Muscle of back (tissue), 11 donors: ENCODE results near the gene ITGB1. TPM values are rescaled to one million over a fixed set of nuclear protein-coding genes. Genes with fewer than 3 reads are reported as not detected.
"Not testable (repeated sequence)": the region's sequence is repeated elsewhere in the genome, so short reads cannot be mapped to it uniquely, and the experiment has no call there.

Source experiments
- DNase-seq, 3 donors: peaks; one replicate each; pipeline versions ENCODE4 v3.0.0 to v3.0.0-alpha.2; 2013
- polyA plus RNA-seq, 10 donors: library from polyadenylated mRNA; unstranded; fragments of 120-200 nt; gene quantifications; one replicate each; pipeline ENCODE4 v1.2.1, GENCODE V29; 2013; ENCODE audit not compliant: insufficient read length in 10 of 10

ITGB1 gene
- polyA plus RNA-seq, 10 donors: 381 to 498 (median 454) TPM

DNA sequence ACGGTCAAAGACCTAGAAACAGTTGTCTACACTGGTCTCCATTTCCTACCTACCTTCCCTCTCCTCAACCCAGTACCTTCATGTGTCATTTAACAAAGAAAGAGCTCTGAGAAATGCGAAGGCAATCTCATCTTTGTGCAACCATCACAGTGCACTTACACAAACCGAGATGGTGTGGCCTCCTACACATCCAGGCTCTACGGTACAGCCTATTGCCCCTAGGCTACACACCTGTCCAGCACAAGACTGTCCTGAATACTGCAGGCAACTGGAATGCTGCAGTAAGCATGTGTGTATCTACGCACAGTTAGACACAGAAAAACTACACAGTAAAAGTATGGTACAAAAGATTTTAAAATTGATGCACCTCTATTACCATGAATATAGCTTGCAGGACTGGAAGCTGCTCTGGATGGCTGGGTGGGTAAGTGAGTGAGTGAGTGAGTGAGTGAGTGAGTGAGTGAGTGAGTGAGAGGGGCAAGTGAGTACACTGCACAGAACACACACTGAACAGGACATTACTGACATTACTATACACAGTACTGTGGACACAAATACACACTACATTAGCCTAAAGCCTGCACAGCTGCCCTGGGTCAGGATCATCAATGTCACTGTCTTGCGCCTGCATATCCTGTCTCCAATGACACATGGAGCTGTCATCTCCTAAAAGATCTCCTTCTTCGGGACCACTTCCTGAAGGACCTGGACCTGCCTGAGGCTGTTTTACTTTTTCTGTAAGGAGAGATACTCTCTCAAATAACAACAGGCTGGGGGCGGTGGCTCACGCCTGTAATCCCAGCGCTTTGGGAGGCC is 18.5 kb downstream of the ITGB1 start:
- peak in 1 of 3 donors; percentile 26 for DNase-seq

DNA sequence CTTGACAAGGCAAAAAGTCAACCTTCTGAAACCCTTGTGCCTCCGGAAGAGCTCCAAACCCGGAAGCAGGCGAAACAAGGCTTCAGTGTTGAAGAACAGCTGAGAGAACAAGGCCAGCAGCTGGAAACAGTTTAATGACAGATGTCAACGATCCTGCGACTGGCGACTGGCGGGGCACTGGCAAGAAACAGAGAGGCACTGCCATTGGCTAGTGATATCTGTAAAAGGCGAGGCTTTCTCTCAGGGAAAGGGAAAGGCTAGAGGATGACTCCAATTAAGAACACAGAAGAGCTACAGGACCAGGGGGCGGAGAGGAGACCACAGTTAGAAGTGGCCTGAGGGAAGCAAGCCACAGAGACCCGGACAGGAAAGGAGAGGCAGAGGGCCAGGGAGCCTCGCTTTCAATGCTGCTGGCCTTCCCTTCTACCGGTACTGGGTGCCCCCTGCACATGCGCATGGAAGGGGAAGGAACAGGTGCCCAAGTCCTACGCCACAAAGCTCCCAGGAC is 19.4 kb downstream of the ITGB1 start:
- peak in 2 of 3 donors; percentile 38 to 76 for DNase-seq

DNA sequence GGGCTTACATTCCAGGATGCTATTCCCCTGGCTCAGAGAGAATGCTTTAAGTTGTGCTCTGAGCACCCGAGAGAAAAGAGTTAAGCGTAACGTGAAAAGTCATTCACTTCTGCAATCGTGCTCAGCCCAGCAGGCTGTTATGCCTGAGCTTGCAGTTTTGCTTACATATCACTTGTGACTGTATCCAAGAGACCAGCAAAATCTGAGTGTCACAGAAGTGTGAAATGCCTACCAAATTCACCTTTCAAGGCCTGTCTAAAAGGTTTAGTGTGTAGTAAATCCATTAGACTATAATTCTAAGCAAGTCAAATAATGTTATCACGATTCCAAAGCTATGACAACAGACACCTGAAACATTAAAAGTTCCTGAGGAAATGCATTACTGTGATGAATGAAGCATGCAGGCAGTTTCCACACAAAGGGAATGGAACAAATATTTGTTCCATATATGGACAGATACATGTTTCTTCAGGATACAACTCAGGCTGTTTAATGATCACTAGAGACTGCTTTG is 20.1 kb downstream of the ITGB1 start:
- peak in 2 of 3 donors; percentile 38 to 70 for DNase-seq

DNA sequence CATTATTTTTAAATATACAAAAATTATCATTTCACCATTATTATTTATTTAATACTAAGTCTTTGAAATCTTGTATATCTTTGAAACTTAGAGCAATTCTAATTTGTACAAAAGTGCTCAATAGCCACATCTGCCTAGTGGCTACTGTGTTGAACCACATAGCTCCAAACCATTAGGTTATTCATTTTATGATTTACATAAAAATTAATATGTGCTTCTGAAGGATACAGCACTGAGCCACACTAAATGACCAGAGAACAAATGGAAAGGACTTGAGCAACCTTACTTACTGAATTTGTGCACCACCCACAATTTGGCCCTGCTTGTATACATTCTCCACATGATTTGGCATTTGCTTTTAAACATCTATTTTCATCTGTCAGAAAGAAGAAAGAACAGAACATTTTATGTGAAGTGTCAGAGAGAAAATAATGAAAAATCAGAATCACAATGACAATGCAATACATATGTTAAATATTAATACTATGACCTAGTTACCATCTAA is 25.8 kb downstream of the ITGB1 start:
- DNase-seq: no peak

DNA sequence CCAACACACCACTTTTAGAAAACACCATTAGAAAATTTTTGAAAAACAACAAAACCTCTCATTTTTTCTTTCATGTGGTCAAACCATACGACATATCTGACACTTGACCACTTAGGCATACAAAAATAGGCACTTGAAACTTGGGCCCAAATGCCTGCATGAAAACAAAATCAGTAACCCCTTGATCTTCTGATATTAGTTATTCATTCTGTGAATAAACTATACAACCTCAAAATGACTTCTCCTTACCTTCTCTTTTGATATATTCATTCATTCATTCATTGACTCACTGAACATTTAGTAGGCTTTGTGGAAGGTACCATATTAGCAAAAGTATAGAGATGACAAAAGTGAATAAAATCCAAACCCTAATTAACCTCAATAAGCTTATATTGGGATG is 26.4 kb downstream of the ITGB1 start:
- DNase-seq: no peak

DNA sequence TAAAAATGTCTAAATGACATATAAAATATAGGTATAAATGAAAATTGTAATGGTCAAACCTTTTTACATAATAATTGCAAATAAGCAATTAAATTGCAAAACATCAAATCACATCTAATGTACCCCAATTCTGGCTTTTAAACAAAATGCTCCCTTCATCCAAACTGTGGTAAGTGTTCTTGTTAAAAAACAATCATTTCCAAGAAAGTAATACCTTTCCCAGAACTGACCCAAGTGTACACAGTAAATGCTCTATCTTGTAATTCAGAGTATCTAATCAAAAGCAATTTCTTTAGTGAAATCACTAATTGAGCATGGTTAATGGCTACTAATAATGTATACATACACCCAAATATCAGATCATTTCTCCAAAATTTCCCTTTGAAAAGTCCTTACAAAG is 28.0 kb downstream of the ITGB1 start:
- DNase-seq: no peak

DNA sequence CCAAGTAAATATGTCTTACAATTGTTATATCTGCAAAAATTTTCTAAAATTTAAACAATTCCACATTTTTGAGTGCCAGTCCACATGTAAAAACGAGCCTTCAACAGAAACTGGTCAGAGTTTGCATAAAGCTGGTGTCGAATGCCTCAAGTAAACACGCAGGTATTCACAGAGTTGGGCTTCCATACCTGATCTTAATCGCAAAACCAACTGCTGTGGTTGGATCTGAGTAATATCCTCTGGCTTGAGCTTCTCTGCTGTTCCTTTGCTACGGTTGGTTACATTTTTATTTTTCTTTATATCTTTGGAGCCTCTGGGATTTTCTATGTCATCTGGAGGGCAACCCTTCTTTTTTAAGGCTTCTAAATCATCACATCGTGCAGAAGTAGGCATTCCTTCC is 28.4 kb downstream of the ITGB1 start:
- no peak for DNase-seq

DNA sequence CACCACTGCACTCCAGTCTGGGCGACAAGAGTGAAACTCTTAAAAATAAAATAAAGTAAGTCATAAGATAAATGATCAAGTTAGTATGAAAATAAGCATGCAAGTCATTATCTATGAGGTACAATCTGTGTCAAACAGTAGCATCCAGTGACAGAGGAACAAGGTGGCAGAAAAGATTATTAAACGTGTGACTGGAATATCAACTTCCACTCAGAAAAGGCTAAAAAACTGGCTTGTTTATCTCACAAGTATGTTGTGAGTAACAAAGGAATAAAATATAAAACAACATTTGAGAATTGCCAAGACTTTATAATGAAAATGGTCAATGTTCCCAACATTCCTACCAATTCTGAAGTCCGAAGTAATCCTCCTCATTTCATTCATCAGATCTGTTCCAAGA is 30.3 kb downstream of the ITGB1 start:
- DNase-seq: no peak

DNA sequence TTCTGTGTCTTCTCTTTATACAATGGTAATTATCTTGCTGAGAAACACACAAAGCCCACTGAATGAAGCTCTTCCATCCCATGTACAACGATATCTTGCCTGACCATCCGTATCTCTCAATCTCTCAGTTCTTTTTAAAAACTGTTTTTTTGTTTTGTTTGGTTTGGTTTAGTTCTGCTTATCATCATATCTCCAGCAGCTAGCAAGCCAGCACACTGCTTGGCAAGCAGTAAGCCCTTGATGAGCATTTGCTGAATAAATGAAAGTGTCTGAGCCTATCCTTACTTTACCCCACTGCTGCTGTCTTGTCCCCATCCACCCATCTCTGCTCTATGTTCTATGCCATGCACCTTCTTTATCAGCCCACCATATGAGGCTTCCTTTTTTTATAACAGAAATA is 34.2 kb downstream of the ITGB1 start:
- DNase-seq: no peak

DNA sequence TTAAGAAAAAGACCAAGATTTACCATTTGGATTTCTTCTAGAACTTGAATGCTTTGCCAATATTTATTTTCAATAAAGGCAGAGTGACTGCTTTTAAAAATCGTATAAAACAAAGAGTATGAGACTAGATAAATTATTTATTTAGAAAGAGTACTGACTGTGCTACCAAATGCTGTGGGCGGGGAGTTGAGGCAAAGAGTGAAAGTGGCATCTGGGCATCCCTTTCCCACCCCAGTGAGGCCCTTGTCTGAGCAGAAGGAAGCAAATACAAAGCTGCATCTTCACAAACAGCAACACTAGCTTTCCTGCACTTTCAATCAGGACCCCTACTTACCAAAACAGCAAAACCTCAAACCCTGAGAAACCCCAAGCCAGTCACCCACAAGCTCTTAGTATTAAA is 34.9 kb downstream of the ITGB1 start:
- DNase-seq: no peak

DNA sequence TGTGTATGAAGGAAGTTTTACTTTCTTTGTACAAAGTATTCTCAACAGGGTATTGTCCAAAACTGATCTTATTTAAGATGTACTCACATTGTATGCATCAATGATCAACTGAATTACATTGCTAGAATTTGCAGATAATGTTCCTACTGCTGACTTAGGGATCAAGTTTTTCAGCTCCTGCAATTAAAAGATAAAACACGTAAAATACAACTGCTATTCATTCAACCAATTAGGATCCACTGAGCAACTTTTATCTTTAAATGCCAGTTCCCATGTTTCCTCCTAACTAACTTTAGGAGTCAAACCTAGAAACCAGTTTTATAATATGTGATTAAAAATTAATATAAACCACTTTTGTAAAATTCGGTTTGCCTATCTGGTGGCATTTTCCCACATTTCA is 35.9 kb downstream of the ITGB1 start:
- DNase-seq: no peak

DNA sequence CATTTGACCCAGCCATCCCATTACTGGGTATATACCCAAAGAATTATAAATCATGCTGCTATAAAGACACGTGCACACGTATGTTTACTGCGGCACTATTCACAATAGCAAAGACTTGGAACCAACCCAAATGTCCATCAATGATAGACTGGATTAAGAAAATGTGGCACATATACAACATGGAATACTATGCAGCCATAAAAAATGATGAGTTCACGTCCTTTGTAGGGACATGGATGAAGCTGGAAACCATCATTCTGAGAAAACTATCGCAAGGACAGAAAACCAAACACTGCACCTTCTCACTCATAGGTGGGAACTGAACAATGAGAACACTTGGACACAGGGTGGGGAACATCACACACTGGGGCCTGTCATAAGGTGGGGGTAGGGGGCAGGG is 40.2 kb downstream of the ITGB1 start:
- not testable (repeated sequence) for DNase-seq

DNA sequence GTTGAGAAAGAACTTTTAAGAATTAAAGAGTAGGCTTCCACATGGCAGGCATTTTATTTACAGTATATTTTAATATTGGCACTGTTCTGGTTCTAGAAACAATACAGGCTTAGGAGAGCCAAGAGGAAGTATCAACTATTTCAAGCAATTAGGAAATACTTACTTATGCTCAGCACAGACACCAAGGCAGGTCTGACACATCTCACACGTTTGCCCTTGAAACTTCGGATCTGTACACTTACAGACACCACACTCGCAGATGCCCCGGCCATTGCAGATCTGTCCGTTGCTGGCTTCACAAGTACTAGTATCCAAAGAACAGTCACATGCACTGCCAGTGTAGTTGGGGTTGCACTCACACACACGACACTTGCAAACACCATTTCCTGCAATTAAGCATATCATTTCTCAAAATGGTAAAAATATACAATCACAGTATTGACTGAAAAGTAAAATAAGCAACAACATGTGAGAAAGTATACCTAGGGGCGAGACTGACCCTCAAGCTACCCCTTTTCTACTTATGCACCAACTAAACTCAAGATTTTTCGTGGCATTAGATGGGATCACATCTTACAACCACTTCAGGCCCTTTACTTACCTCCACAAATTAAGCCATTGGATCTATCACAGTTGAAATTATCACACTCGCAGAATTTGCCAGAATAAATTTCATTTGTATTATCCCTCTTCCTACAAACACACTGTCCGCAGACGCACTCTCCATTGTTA is 46.6 kb downstream of the ITGB1 start:
- DNase-seq: no peak

DNA sequence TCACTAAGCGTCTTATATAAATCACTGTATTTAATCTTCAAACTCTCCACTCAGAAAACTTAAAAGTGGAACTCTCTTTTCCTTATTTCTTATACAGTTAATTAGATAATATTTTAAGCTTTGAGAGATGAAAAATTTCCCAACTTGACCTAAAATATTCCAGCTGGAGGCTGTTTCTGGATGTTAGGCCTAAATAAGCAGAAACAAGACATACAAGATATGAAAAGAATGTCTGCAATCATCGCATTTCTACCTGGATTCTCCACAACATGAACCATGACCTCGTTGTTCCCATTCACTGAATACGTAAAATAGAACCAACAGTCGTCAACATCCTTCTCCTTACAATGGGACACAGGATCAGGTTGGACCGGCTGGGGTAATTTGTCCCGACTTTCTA is 48.1 kb downstream of the ITGB1 start:
- DNase-seq: not testable (repeated sequence)

DNA sequence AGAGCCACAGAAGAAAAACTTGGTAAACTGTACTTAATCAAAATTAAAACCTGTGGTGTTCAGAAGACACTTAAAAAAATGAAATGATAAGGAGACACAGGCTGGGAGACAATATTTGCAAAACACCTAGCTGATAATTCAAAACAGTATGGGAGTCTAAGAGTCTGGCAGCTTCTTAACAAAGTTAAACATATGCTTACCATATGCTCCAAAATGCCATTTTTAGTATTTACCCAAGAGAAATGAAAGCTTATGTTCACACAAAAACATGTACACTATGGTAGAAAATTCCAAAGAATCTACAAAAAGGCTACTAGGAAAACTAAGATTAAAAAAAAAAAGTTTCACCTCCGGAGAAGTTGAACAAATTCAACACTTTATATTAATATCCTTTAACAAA is 48.6 kb downstream of the ITGB1 start:
- peak in 1 of 3 donors; percentile 11 for DNase-seq

DNA sequence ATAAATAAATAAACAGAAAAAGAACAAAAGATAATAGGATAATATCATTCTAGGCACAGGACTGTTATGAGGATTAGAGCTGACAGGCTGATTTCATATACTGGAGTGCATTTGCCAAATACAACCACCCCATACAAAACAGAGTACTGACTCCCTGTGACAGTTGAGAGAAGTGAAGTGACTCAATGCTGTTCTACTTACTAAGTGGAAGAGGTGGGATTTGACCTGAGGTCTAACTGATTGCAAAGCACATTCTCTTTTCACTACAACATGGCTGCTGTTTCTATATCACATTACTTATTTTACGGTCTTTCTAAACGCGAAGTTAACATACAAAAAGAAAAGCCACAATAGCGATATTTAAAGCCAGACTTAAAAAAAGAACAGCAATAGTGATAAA is 51.4 kb downstream of the ITGB1 start:
- no peak for DNase-seq

DNA sequence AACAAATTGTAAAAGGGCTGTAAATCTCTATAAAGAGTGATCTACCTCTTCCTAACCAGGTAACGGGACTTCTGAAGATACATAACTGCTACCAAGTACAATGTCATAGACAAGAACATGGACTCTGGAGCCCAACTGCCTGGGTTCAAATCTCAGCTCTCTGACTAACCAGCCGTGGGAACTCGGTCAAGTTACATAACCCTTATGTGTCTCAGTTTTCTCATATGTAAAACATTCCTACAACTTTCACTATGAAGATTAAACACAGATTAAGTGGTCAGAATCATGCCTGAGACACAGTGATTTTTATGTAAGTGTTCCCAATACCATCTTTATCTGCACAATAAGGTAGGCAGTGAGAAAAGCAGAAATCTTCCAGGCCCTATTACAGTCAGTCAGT is 52.6 kb downstream of the ITGB1 start:
- DNase-seq: no peak

DNA sequence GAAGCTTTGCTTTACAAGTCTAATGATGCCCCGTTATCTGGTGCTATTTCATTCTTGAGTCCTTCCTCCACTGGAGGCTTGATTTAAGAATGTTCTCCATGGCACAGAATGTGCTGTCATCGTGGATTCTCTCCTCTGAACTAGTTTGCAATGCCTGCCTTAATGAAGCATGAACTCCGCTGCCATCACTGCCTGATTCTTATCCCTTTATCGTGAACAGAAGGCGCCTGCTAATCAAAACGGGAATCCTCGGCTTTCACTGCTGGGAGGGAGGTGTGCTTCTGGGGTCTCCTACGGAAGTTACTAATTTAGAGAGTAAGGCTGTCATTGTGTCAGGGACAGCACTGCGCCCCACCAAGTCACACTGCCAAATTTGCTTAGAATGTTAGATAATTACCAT is 56.2 kb downstream of the ITGB1 start:
- no peak for DNase-seq

DNA sequence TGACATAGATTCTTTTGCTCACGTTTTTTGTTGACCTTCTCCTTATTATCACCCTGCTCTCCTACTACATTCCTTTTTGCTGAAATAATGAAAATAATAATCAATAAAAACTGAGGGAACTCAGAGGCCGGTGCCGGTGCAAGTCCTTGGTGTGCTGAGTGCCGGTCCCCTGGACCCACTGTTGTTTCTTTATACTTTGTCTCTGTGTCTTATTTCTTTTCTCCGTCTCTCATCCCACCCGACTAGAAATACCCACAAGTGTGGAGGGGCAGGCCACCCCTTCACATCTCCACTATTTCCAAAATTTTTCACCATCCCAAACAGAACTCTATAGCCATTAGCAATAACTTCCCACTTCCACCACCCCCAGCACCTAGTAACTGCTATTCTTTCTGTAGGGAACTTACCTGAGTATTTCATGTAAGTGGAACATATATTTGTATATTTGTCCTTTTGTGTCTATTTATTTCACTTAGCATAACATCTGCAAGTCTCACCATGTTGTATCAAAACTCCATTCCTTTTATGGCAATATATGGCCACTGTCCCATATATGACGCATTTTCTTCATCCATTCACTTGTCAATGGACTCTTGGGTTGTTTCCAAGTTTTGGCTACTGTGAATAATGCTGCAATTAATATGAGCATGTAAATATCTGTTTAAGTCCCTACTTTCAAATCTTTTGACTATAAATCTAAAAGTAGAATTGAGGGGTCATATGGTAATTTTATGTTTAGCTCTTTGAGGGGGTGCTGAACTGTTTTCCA is 62.6 kb downstream of the ITGB1 start:
- not testable (repeated sequence) for DNase-seq

DNA sequence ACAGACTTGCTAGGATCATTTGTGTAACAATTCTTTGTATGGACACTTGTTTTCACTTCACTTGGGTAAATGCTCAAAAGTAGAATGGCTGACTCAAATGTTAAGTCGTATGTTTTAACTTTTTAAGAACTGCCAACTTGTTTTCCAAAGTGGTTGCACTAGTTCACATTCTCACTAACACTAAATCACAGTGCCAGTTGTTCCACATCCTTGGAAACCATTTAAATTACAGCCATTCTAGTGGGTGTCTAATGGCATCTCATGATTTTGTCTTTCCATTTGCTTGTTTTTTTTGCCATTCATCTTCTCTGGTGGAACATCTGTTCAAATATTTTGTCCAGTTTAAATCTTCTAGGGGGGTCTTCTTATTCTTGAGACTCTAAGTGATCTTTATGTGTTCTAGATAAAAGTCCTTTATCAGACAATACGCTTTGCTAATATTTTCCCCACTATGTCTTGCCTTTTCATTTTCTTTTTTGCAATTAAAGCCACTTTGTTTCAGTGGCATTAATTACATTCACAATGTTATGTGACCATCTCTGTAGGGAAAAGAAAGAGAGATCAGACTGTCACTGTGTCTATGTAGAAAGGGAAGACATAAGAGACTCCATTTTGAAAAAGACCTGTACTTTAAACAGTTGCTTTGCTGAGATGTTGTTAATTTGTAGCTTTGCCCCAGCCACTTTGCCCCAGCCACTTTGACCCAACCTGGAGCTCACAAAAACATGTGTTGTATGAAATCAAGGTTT is 63.9 kb downstream of the ITGB1 start:
- no peak for DNase-seq

DNA sequence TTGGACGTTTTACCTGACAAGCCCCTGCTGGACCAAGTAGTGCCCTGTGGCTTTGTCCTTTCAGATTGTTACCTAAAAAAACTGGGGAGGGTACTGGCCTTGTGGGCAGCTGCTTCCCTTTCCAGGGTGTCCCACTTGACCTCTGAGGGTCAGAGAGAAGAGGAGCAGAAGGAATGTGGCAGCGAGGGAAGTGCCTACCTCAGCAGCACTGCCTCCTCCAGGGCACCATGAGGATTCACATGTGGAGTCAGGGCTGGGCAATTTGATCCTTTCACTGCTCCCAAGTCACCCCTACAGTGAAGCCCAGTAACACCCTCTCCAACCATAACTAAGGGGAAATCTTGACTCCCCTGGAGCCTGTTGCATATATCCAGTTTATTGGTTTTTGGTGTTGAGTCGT is 64.6 kb downstream of the ITGB1 start:
- DNase-seq: no peak
